Dermis microvascular lymphatic vessel endothelial cell (primary cell): Measurements from ENCODE around the gene ZNF304. TPM values are rescaled to one million over a fixed set of nuclear protein-coding genes. Genes with fewer than 3 reads are reported as not detected.
"Not testable (repeated sequence)": the region's sequence is repeated elsewhere in the genome, so short reads cannot be mapped to it uniquely, and the experiment has no call there.

Source experiments
- DNase-seq, 2 donors: peaks; one replicate each; pipeline versions ENCODE4 v3.0.0 to v3.0.0-alpha.2; 2010; ENCODE audit warnings: low read depth in 2 of 2
- total RNA-seq: library from RNA; depleted of rRNA; stranded (reverse); fragments of >200 nt; gene quantifications from 2 replicates; pipeline ENCODE4 v1.2.1, GENCODE V29; 2014

Gene ZNF304
- total RNA-seq, 1 donor from 2014 or later, result 8.1 TPM

- no peak for DNase-seq
These were observed 11.3 kb downstream of the ZNF304 start for GRCh38 chr19:57362419-57362818.

GRCh38 chr19:57362997-57363687 lies 12.1 kb downstream of the ZNF304 start, which contains the start of the genes TRAPPC2B and ZNF547:
TSS of gene TRAPPC2B (plus strand) at chr19:57363551. CDS start at chr19:57364834, 1,283 bp downstream.
TSS of gene ZNF547 (plus strand) at chr19:57363551. CDS start at chr19:57368556, 5,005 bp downstream.
- peak; percentile 99 to 100 for DNase-seq

- DNase-seq, result peak in 1 of 2 donors; percentile 11
These were observed 12.7 kb downstream of the ZNF304 start for GRCh38 chr19:57363688-57364181.

GRCh38 chr19:57366776-57367175 lies 15.7 kb downstream of the ZNF304 start:
- DNase-seq, result no peak

- no peak for DNase-seq
These were observed 23.1 kb downstream of the ZNF304 start for GRCh38 chr19:57374179-57374578.

- not testable (repeated sequence) for DNase-seq
These were observed 23.6 kb downstream of the ZNF304 start for GRCh38 chr19:57374647-57375046.

GRCh38 chr19:57376151-57376550 lies 25.1 kb downstream of the ZNF304 start:
- DNase-seq, result no peak

- DNase-seq, result no peak
These were observed 26.6 kb downstream of the ZNF304 start for GRCh38 chr19:57377498-57378146.

- no peak for DNase-seq
These were observed 29.9 kb downstream of the ZNF304 start for GRCh38 chr19:57380923-57381322.

GRCh38 chr19:57382806-57383488 lies 31.9 kb downstream of the ZNF304 start:
- no peak for DNase-seq

- DNase-seq, result no peak
These were observed 38.2 kb downstream of the ZNF304 start for GRCh38 chr19:57389194-57389729.

GRCh38 chr19:57389730-57390598 lies 38.9 kb downstream of the ZNF304 start, which contains the start of gene ZNF548:
TSS of gene ZNF548 (plus strand) at chr19:57389854. CDS start at chr19:57390100, 246 bp downstream.
- DNase-seq, result peak; percentile 98 to 99

- DNase-seq, result no peak
These were observed 44.6 kb downstream of the ZNF304 start for GRCh38 chr19:57395710-57396109.

GRCh38 chr19:57398868-57399267 lies 47.8 kb downstream of the ZNF304 start:
- no peak for DNase-seq

- DNase-seq, result no peak
These were observed 52.9 kb downstream of the ZNF304 start for GRCh38 chr19:57403737-57404563.

GRCh38 chr19:57406516-57407123 lies 55.5 kb downstream of the ZNF304 start:
- DNase-seq, result peak; percentile 32 to 64
